GM23248 (cell line): Measurements from ENCODE around the gene ZMIZ1. TPM values are rescaled to one million over a fixed set of nuclear protein-coding genes. Genes with fewer than 3 reads are reported as not detected.
A peak's percentile ranks its signal among the peaks of the same experiment; 100 is the strongest.

Source experiments
- DNase-seq: peaks from one replicate; pipeline ENCODE4 v3.0.0-alpha.2; 2015
- H2AFZ ChIP-seq: fragments of 200-600 bp; sonication (generic); 2 replicates; pipeline ENCODE4 v1.6.1; 2016; ENCODE audit warnings: antibody characterized with exemption
- H3F3A ChIP-seq: fragments of 200-600 bp; sonication (generic); 2 replicates; pipeline ENCODE4 v1.6.1; 2016; ENCODE audit warnings: mild to moderate bottlenecking, antibody characterized with exemption, mixed run types; ENCODE audit not compliant: insufficient read depth
- H3K27ac ChIP-seq: fragments of 200-600 bp; sonication (generic); 2 replicates; pipeline ENCODE4 v1.5.1; 2016; ENCODE audit warnings: mild to moderate bottlenecking
- H3K27me3 ChIP-seq: fragments of 200-600 bp; sonication (generic); replicated peaks from 2 replicates; pipeline ENCODE4 v1.6.1; 2016; ENCODE audit warnings: mild to moderate bottlenecking; ENCODE audit not compliant: insufficient read depth
- H3K36me3 ChIP-seq: fragments of 200-600 bp; sonication (generic); 2 replicates; pipeline ENCODE4 v1.6.1; 2016; ENCODE audit warnings: low read depth, mild to moderate bottlenecking
- H3K4me1 ChIP-seq: fragments of 200-600 bp; sonication (generic); 2 replicates; pipeline ENCODE4 v1.6.1; 2016; ENCODE audit warnings: mild to moderate bottlenecking; ENCODE audit not compliant: insufficient read depth
- H3K4me2 ChIP-seq: fragments of 200-600 bp; sonication (generic); one replicate; pipeline ENCODE4 v1.6.1; 2016; ENCODE audit warnings: mild to moderate bottlenecking; ENCODE audit not compliant: unreplicated experiment
- H3K4me3 ChIP-seq: fragments of 200-600 bp; sonication (generic); 2 replicates; pipeline ENCODE4 v1.5.1; 2016; ENCODE audit warnings: mild to moderate bottlenecking
- H3K79me2 ChIP-seq: fragments of 200-600 bp; sonication (generic); 2 replicates; pipeline ENCODE4 v1.6.1; 2016; ENCODE audit warnings: mild to moderate bottlenecking; ENCODE audit not compliant: insufficient read depth
- H3K9ac ChIP-seq: fragments of 200-600 bp; sonication (generic); 2 replicates; pipeline ENCODE4 v1.6.1; 2016; ENCODE audit warnings: mild to moderate bottlenecking
- H3K9me2 ChIP-seq: fragments of 200-600 bp; sonication (generic); 2 replicates; pipeline ENCODE4 v1.6.1; 2016; ENCODE audit warnings: mixed run types, mild to moderate bottlenecking, moderate library complexity; ENCODE audit not compliant: insufficient read depth
- H3K9me3 ChIP-seq: fragments of 200-600 bp; sonication (generic); one replicate; pipeline ENCODE4 v1.6.1; 2017; ENCODE audit warnings: low read depth
- H4K20me1 ChIP-seq: fragments of 200-600 bp; sonication (generic); 2 replicates; pipeline ENCODE4 v1.6.0; 2016; ENCODE audit not compliant: insufficient read depth
- EZH2 ChIP-seq: fragments of 200-600 bp; sonication (generic); IDR thresholded peaks from 2 replicates; pipeline ENCODE4 v1.6.1; 2018; ENCODE audit warnings: antibody characterized with exemption, mild to moderate bottlenecking; ENCODE audit not compliant: insufficient read depth, poor library complexity, severe bottlenecking
- EZH2phosphoT487 ChIP-seq: fragments of 200-600 bp; sonication (generic); IDR thresholded peaks from 2 replicates; pipeline ENCODE4 v1.6.1; 2018; ENCODE audit warnings: antibody characterized with exemption, moderate library complexity, mild to moderate bottlenecking, low read depth; ENCODE audit not compliant: insufficient read depth
- WGBS, 2 experiments: methylation state at CpG; one replicate each; pipeline ENCODE4 v1.1.6; 2015 to 2017; ENCODE audit warnings: low lambda C conversion rate in 2 of 2, low coverage in 1 of 2; ENCODE audit errors: missing lambda C conversion rate in 2 of 2; 5-methylcytosine and 5-hydroxymethylcytosine counted together
- in situ Hi-C: fragments of 300-500 bp; cut with MboI; formaldehyde crosslinking; loops from 2 replicates; pipeline ENCODE4 v1.15.0; 2020
- polyA plus RNA-seq: library from polyadenylated mRNA; unstranded; fragments of >200 nt; fragmentation: Nextera tagmentation; extraction: Ambion mirVana; gene quantifications from 2 replicates; pipeline ENCODE4 v1.2.1, GENCODE V29; 2016
- total RNA-seq: library from RNA; depleted of rRNA; stranded (reverse); fragments of >200 nt; shearing (Covaris generic); gene quantifications from 2 replicates; pipeline ENCODE4 v1.2.3, GENCODE V29; 2014

ZMIZ1 gene
- total and polyA plus RNA-seq, 2 experiments from 2014 or later, result 21.9 to 28.4 TPM

DNA sequence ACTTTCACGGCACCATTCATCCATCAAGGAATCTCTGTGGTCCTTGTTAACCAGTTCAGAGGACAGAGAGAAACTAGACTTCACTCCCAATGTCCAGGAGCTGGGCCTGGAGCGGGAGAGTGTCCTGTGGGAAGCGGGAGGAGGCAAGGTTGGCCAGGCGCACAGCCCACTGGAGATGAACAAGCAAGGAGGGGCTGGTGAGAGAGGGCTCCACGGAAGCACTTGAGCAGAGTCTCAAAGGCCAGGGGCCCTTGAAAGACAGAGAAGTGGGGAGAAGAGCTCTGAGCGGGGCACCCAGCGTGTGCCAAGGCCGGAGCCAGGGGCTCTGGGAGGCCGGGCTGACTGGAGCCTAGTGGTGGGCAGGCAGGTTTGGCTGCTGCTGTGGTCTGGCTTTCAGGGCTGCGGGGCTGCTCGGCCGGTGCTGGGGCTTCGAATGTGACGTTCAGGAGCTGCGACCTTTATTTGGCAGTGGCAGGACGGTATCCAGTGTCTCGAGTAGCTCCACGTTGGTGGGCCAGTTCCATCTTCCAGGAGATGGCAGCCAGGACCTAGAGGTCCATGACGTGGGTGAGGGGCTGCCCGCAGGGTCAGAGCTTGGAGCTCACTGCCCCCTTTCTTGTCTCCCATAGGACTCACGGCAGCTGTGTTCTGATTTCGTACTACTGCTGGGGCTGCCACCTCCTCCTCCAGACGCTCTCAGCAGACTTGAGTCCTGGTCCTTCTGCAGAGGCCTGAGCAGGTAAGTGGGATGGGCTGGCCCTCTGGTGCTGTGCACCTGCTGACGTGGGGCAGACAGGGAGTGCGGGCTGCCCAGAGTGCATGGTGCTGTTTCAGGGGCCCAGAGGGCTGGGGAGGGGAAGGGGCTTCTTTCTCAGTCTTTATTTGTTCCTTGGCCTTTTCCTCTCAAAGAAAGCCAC is 49.8 kb downstream of the ZMIZ1 start:
- no peaks in the 10 kb centered on the region for H3K9me2 ChIP-seq
- peaks cover 35% of the 10 kb centered on the region for H3K4me1 ChIP-seq
- no peak overlapping the region for H3K4me2 ChIP-seq
- H3K9ac ChIP-seq, result no peak overlapping the region
- H3K27me3 ChIP-seq, result no peaks in the 10 kb centered on the region
- no peaks in the 10 kb centered on the region for H4K20me1 ChIP-seq
- H3K9me3 ChIP-seq, result no peaks in the 10 kb centered on the region
- H3K36me3 ChIP-seq, result peaks cover 22% of the 10 kb centered on the region; the same call in 1 of the 2 replicates
- TF ChIP-seq EZH2, result no peak
- no peak for TF ChIP-seq EZH2phosphoT487
- DNase-seq, result no peak
- 92 to 94% methylated on average over 25 of the region's 25 CpGs for WGBS, 2 experiments
- no peak overlapping the region for H3K27ac ChIP-seq
- H3K79me2 ChIP-seq, result peaks cover 98% of the 10 kb centered on the region
- H3K4me3 ChIP-seq, result no peak overlapping the region
- in situ Hi-C loops, result no loop called here
- H3F3A ChIP-seq, result peaks cover 36% of the 10 kb centered on the region
- no peak overlapping the region for H2AFZ ChIP-seq

DNA sequence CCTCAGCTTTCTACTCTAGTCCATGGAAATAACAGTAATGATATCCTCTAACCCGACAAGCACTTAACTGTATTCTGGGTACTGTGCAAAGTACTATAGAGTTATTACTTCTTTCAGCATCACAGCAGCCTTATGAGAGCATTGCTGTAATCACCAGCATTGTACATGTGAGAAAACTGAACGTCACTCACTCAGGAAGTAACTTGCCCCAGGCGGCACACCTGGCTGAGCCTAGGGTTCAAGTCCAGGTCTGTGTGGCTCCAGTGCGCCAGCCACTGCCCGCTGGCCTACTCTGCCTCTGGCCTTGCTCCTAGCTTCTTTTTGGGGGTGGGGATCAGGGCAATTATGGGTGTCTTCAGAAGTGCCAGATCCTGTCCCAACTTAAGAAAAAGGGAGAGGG is 50.5 kb downstream of the ZMIZ1 start:
- H3K36me3 ChIP-seq, result peaks cover 28% of the 10 kb centered on the region; the same call in 1 of the 2 replicates
- no peaks in the 10 kb centered on the region for H3K9me2 ChIP-seq
- H3K27me3 ChIP-seq, result no peaks in the 10 kb centered on the region
- H3K4me1 ChIP-seq, result peaks cover 29% of the 10 kb centered on the region
- TF ChIP-seq EZH2phosphoT487 (no peak), EZH2 (no peak)
- H3K9ac ChIP-seq, result no peak overlapping the region
- H3K4me2 ChIP-seq, result no peak overlapping the region
- no peak overlapping the region for H3K27ac ChIP-seq
- peaks cover 99% of the 10 kb centered on the region for H3K79me2 ChIP-seq
- peaks cover 35% of the 10 kb centered on the region for H3F3A ChIP-seq
- no peak overlapping the region for H2AFZ ChIP-seq
- no peak for DNase-seq
- H3K9me3 ChIP-seq, result no peaks in the 10 kb centered on the region
- H4K20me1 ChIP-seq, result no peaks in the 10 kb centered on the region
- H3K4me3 ChIP-seq, result no peak overlapping the region
- in situ Hi-C loops, result no loop called here
- WGBS, 2 experiments, result 71 to 79% methylated on average over 5 of the region's 5 CpGs

- in situ Hi-C loops, result no loop called here
- Histone ChIP-seq H3K4me2 (no peak overlapping the region), H2AFZ (no peak overlapping the region), H3K79me2 (peaks cover 99% of the 10 kb centered on the region), H3K9me3 (no peaks in the 10 kb centered on the region), H3K27me3 (no peaks in the 10 kb centered on the region), H4K20me1 (no peaks in the 10 kb centered on the region; the same call in 1 of the 2 replicates), H3K4me3 (no peak overlapping the region), H3K36me3 (peaks cover 30% of the 10 kb centered on the region; the same call in 1 of the 2 replicates), H3K9me2 (no peaks in the 10 kb centered on the region), H3K9ac (peak overlapping the region; percentile 7; the same call in 1 of the 2 replicates), H3K27ac (no peak overlapping the region), H3F3A (peaks cover 30% of the 10 kb centered on the region), H3K4me1 (peaks cover 11% of the 10 kb centered on the region)
- WGBS, 2 experiments, result 59 to 65% methylated on average over 7 of the region's 8 CpGs
- no peak for TF ChIP-seq EZH2phosphoT487
- TF ChIP-seq EZH2, result no peak
- no peak for DNase-seq
Measured at GRCh38 chr10:79123547-79123963, 54.8 kb downstream of the ZMIZ1 start.

GRCh38 chr10:79124066-79124465 is 55.3 kb downstream of the ZMIZ1 start:
- peaks cover 99% of the 10 kb centered on the region for H3K79me2 ChIP-seq

More at GRCh38 chr10:79124066-79124465, 55.3 kb downstream of the ZMIZ1 start:
- Histone ChIP-seq H3K36me3 (peaks cover 30% of the 10 kb centered on the region; the same call in 1 of the 2 replicates), H4K20me1 (no peaks in the 10 kb centered on the region; the same call in 1 of the 2 replicates), H3F3A (peaks cover 31% of the 10 kb centered on the region), H3K4me2 (no peak overlapping the region), H3K4me1 (peaks cover 16% of the 10 kb centered on the region), H3K9me2 (no peaks in the 10 kb centered on the region), H3K27me3 (no peaks in the 10 kb centered on the region), H3K9me3 (no peaks in the 10 kb centered on the region), H2AFZ (no peak overlapping the region), H3K27ac (no peak overlapping the region), H3K4me3 (no peak overlapping the region), H3K9ac (0 out of 2 replicates have a peak overlapping the region, but pooled peaks have one; percentile 5)
- no peak for TF ChIP-seq EZH2
- TF ChIP-seq EZH2phosphoT487, result no peak
- no peak for DNase-seq
- in situ Hi-C loops, result no loop called here
